ENCODE results near the gene FGF6. TPM values are rescaled to one million over a fixed set of nuclear protein-coding genes. Genes with fewer than 3 reads are reported as not detected.

FGF6 gene
- total and polyA plus RNA-seq, 2 of the 13 experiments (the other 11 are each of a cell fraction or from before 2014, with no cell fraction given) = not detected

DNA sequence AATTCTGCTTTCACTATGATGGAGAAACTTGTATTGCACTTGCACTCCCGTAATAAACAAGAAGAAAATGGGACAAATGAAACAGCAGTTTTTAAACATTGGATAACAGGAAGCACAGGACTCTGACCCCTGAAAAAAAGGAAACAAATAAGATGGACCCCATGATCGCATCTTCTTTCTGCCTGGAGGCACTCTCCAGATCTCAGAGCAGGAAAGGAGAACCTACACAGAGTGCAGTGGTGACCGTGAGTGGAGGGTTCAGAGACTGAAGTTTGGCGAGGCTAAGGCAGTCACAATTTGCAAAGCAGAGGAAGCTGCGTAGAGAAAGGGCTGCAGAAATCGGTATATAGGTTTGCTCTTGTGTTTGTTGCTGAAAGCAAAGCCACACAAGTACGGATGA lies 6.1 kb upstream of the FGF6 start (continued):
- TF ChIP-seq ZHX1 (CRISPR knock-in tag; IDR thresholded peaks at IDR 0.05; ENCODE audit: low read depth) = no peak
- TF ChIP-seq THYN1 (CRISPR knock-in tag; IDR thresholded peaks at IDR 0.05; ENCODE audit: borderline replicate concordance, low read depth) = no peak
- TF ChIP-seq CEBPG (CRISPR knock-in tag; IDR thresholded peaks at IDR 0.05) = no peak
- TF ChIP-seq ARNT2 (CRISPR knock-in tag; IDR thresholded peaks at IDR 0.05; ENCODE audit: low read depth) = no peak
- no peak for TF ChIP-seq MAFF (IDR thresholded peaks at IDR 0.05; ENCODE audit: low read depth, low read length)
- TF ChIP-seq TGIF2 (CRISPR knock-in tag; IDR thresholded peaks at IDR 0.05) = no peak
- no peak for TF ChIP-seq AGO2 (optimal IDR thresholded peaks at IDR 0.05; ENCODE audit: low read depth, low read length)

DNA sequence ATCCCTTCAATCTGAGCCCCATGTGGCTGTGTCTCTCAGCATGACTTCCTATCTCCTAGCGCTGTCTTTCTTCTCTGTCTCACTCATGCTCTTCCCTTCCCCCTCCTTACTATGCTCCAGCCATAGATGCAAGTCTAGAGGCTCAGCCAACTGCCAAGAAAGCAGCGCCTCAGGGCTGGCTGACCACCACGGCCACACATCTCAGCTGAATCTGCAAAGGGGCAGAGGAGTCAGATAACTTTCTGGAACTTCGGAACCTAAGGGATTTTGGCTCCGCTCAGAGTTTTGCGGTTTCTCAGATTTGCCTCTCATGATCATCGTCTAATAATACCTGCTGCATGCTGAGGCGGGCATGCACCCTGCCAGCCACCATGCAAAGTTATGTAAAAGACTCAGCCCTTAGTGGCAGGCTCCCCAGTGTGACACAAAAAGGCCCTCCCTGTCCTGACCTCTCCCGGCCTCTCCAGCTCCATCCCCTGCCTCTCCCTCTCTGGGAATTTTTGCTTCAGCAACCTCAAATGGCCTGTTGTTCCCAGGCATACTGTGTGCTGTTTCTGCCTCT lies 5.0 kb upstream of the FGF6 start:
- ATAC-seq = no peak
- no peak overlapping the region for H3K4me2 ChIP-seq (ENCODE audit: low read depth, low read length)
- H2AFZ ChIP-seq (ENCODE audit: low read length) = no peak overlapping the region
- DNase-seq (ENCODE audit: low spot score) = no peak
- no peak for FAIRE-seq
- no peaks in the 10 kb centered on the region for H3K36me3 ChIP-seq (replicated peaks in 1 of 2; ENCODE audit: control insufficient read depth in 1 of 2, insufficient read depth in 2 of 2, low read length in 2 of 2)
- BruUV-seq (replicated peaks) = no TSS peak
- ChIA-PET CTCF (ENCODE audit: low intra/inter-chr PET ratio, low total read pairs) (no interaction called here), POLR2A (no interaction called here)
- H4K20me1 ChIP-seq (ENCODE audit: insufficient read depth, low read length) = no peaks in the 10 kb centered on the region
- no peaks in the 10 kb centered on the region for H3K79me2 ChIP-seq (ENCODE audit: insufficient read depth, low read length)
- no peak overlapping the region for H3K4me3 ChIP-seq (replicated peaks in 1 of 3; ENCODE audit: insufficient read depth in 1 of 3, low read depth in 2 of 3, low read length in 3 of 3)
- whole genome bisulfite sequencing (ENCODE audit: low lambda C conversion rate) = 70% methylated on average over 9 of the region's 9 CpGs
- H3K27me3 ChIP-seq (ENCODE audit: control insufficient read depth in 1 of 2, insufficient read depth in 2 of 2, low read length in 2 of 2) = peaks cover 0 to 31% of the 10 kb centered on the region in 2 experiments; a peak in 4 of 5 replicates
- H3K9me3 ChIP-seq (ENCODE audit: low read length) = no peaks in the 10 kb centered on the region
- H3K27ac ChIP-seq (ENCODE audit: extremely low read length, insufficient read depth, low read length) = no peak overlapping the region
- TF ChIP-seq LBX2 (CRISPR knock-in tag; IDR thresholded peaks at IDR 0.05; ENCODE audit: borderline replicate concordance) (no peak), ZNF3 (CRISPR knock-in tag; IDR thresholded peaks at IDR 0.05) (no peak), ZNF383 (CRISPR knock-in tag; IDR thresholded peaks at IDR 0.05; ENCODE audit: borderline replicate concordance) (no peak), SOX6 (IDR thresholded peaks at IDR 0.05) (no peak), SOX6 (CRISPR knock-in tag; IDR thresholded peaks at IDR 0.05) (no peak), LCORL (IDR thresholded peaks at IDR 0.05) (no peak), LCORL (CRISPR knock-in tag; IDR thresholded peaks at IDR 0.05) (no peak), ZNF44 (CRISPR knock-in tag; IDR thresholded peaks at IDR 0.05) (no peak)
- intact Hi-C loops (cut with micrococcal nuclease; ENCODE audit: unreplicated experiment) = no loop called here
- in situ Hi-C loops (cut with HindIII; ENCODE audit: extremely low pct_ligation_motif_present, low pct_unique_long_range_greater_than_20kb) = no loop called here
- no peak overlapping the region for H3K9ac ChIP-seq (ENCODE audit: insufficient read depth, low read depth, low read length)
- H3K4me1 ChIP-seq (ENCODE audit: insufficient read depth, low read length) = peaks cover 22% of the 10 kb centered on the region
